ENCODE results near the gene ALPP.
"Not testable (repeated sequence)": the region's sequence is repeated elsewhere in the genome, so short reads cannot be mapped to it uniquely, and the experiment has no call there.

DNA sequence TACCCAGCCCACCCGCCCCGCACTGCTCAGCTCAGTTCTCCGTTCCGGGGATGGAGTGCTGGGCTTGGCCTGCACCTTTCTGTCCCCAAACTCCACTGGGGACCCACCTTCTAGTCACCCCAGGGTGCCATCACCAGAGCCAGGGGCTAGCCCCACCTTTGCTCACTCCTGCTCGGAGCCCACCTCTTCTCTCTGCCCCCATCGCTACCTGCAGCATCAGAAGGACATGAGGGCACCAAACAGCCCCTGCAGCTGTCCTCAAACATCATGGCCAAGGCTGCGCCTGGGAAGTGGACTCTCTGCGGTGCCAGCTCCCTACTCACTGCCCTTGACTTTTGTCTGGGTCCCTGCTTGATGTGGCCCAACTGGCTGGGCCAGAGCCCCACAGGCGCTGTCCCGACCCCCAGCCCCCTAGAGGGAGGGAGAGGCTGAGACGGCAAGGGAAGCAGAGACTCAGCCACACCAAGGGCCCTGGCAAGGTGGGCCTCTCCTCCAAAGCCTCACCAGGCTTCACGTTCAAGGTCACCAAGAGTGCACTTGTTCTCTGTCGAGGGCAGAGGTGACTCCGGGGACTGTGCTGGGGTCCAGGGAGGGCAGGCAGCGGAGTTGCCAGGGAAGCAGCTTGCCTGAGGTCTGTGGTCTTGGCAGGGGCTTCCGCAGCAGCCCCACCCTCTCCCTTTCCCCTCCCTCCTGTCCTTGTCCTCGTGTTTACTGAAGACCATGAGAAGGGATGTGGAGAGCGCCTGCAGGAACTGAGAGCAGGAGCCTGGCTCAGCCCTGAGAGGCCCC is 13.6 kb upstream of the ALPP start:
- TF ChIP-seq, protein P1, sequence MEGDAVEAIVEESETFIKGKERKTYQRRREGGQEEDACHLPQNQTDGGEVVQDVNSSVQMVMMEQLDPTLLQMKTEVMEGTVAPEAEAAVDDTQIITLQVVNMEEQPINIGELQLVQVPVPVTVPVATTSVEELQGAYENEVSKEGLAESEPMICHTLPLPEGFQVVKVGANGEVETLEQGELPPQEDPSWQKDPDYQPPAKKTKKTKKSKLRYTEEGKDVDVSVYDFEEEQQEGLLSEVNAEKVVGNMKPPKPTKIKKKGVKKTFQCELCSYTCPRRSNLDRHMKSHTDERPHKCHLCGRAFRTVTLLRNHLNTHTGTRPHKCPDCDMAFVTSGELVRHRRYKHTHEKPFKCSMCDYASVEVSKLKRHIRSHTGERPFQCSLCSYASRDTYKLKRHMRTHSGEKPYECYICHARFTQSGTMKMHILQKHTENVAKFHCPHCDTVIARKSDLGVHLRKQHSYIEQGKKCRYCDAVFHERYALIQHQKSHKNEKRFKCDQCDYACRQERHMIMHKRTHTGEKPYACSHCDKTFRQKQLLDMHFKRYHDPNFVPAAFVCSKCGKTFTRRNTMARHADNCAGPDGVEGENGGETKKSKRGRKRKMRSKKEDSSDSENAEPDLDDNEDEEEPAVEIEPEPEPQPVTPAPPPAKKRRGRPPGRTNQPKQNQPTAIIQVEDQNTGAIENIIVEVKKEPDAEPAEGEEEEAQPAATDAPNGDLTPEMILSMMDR (IDR thresholded peaks at IDR 0.05; ENCODE audit: low read depth, low read length, poor library complexity, severe bottlenecking): not testable (repeated sequence)
- TF ChIP-seq EZH2phosphoT487 (IDR thresholded peaks at IDR 0.05; ENCODE audit: borderline replicate concordance, low read length): not testable (repeated sequence)

Data from DOHH2 (cell line).